DMS 273 (cell line): ENCODE data around the gene LRRC43.

Experiments
- DNase-seq: peaks from one replicate; lab custom pipeline; 2025; ENCODE audit not compliant: unreplicated experiment; lab: John Stamatoyannopoulos, UW

Gene LRRC43, protein sequence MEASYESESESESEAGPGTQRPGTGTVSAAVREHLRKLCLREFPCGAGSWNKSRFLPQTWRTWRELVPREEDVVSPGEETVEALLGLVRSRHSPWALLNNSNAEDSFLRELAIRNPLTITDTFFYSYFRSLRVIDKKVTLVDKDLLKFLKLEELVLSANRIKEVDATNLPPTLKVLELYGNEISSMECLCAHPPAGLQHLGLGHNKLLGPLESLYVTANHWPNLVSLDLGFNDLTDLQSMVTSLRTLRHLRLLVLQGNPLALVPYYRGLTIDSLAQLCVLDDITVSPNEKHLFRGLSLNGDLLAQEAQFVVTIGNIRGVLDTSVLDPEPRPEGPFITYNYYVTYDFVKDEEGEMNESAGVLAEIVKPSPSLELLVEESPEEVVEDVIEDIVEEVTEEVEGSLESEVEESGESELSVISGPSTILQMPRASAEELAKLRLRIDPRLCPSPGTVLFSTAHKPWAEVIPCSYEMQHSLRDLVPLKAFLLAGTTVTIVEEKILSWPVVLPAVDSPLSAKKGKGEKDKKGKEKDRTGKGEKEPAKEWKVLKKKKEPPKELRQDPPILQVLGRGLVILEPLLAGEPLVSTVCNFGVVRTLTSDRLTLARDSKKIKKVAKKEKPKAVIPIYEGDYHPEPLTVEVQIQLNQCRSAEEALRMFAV

DNA sequence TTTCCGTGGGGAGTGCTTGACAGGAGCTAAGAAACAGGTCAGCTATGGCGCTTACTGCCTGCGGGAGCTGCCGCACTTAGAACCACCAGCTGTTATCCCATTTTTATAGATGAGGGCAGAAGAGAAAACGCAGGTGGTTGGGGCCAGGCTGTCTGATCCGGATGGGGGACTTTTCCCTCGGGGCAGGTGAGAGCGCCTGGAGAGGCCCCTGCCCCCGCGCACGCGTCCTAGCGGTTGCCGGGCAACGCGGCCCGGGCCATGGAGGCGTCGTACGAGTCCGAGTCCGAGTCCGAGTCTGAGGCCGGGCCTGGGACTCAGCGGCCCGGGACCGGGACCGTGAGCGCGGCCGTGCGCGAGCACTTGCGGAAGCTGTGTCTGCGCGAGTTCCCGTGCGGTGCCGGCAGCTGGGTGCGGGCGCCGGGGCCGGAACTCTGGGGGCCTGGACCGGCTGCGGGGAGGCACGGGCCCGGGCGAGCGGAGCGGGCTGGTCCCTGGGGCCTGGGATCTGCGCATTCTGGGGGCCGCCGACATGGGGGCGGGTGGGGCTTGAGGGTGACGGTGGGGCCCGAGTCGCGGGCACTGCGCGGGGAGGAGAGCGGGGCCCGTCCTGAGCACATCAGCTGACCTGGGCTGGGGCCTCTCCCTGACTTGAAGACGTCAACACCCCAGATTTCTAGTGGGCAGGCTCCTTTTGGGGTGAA, at the start of gene LRRC43:
TSS of gene LRRC43 (plus strand) at position 237 of the 701 bp plus-strand sequence. CDS start at position 259, 22 bp downstream.
- DNase-seq = peak; percentile 80

DNA sequence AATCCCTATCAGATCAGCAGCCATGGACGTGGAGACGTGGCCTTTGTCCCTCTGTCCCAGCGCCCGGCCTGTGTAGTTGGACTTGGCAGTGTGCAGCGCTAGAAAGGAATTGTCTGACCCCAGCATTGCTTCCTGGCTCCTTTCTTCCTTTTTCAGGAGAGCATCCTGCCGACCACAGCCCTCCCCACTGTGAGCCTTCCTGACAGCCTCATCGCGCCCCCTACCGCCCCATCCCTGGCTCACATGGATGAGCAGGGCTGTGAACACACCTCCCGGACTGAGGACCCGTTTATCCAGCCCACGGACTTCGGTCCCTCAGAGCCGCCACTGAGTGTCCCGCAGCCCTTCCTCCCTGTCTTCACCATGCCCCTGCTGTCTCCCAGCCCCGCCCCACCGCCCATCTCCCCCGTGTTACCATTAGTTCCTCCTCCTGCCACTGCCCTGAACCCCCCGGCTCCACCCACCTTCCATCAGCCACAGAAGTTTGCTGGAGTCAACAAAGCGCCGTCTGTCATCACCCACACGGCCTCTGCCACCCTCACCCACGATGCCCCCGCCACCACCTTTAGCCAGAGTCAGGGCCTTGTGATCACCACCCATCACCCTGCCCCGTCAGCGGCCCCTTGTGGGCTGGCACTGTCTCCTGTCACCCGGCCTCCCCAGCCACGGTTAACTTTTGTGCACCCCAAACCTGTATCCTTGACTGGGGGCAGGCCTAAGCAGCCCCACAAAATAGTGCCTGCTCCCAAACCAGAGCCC, 49.6 kb upstream of the LRRC43 start:
- DNase-seq = no peak

DNA sequence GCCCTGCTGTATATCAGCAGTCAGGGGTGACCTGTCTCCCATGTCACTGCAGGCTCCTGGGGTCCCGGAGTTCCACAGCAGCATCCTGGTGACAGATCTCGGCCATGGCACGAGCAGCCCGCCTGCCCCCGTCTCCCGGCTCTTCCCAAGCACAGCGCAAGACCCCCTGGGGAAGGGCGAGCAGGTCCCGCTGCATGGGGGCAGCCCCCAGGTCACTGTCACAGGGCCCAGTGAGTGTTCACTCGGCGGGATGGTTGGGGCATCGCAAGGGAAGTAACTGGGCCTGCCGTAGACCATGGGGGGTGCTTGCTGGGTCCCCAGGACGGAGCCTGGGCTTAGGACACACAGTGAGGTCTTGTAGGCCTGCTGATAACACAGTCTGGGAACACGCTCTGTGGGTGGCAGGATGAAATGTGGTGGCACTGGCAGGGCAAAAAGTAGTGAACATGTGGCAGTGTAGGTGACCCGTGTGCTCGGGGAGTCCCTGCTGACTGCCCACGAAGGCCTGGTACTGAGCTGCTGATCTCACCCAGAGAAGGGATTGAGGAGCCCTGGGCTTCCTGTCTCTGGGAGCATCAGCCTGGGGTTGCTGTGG, 47.4 kb upstream of the LRRC43 start:
- DNase-seq = no peak

DNA sequence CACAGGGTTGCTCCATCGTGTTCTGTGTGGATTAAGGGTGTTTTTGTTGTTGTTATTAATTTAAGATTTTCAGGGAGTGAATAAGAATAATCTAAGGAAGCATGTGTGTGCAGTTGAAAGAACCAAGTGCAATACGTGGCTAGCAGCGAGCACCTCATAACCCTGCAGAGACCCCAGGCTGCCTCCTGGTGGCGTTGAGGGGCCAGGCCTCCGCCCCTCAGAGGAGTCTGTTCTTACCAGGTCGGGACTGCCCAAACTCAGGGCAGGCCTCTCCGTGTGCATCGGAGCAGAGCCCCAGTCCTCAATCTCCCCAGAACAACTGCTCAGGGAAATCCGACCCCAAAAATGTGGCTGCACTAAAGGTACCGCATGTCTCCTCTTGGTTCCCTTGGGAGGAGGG, 45.7 kb upstream of the LRRC43 start:
- no peak for DNase-seq

DNA sequence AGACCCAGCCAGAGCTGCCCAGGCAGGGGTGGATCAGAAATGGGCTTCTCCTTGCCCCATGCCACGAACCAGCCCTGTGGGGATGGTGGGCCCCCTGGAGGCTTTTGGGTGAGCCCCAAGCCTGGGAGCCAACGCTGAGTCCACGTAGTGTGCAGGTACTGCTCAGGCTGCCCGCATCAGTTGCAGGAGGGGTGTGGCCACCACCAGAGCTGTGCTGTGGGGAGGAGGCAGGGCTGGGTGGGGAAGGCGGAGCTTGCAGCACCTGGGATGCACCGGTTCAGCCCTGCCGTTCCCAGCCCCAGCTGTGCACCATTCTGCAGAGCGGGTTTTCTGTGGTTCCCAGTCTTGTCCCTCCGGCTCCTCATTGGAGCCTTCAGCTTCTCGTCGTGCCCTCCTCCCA, 45.2 kb upstream of the LRRC43 start:
- no peak for DNase-seq

DNA sequence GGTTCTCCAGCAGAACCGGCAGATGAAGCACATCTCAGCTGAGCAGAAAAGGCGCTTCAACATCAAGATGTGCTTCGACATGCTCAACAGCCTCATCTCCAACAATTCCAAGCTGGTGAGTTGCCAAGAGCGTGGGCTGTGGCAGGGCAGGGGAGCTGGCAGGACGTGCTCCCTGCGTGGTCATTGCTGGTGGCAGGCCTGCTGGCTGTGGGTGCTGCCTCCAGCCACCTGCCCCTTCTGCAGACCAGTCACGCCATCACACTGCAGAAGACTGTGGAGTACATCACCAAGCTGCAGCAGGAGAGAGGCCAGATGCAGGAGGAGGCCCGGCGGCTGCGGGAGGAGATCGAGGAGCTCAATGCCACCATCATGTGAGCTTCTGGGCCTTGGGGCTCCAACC, 44.7 kb upstream of the LRRC43 start:
- no peak for DNase-seq

DNA sequence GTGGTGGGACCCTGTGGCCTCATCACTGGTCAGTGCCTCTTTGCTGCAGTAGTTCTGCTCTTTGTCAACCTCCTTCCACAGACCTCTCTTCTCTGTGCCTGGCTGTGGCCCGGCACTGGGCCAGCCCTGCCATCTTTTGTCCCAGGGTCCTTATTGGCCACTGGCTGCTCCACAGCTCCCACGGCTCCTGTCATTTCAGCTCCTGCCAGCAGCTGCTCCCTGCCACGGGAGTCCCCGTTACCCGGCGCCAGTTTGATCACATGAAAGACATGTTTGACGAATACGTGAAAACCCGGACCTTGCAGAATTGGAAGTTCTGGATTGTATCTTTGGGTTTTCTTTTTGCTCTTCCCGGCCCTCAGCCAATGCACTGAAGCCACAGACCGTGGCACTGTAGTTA, 44.3 kb upstream of the LRRC43 start:
- DNase-seq = no peak

DNA sequence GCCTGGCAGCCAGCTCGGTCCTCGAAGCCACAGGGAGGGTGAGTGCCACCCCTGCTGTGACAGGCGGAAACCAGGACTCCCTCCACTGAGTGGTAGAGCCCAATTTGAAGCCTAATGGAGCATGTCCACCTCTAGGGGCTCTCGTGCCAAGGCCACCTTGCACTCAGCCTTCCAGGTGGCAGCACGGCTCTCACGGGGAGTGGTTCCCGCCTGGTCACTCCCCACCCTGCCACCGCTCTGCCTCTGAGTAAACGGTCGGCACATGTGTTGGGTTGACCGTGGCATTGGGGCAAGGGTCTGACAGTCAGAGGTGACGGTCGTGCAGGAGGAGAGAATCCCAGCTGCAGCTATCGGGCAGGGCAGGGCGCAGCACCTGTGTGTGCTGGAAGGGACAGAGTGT, 43.7 kb upstream of the LRRC43 start:
- no peak for DNase-seq

DNA sequence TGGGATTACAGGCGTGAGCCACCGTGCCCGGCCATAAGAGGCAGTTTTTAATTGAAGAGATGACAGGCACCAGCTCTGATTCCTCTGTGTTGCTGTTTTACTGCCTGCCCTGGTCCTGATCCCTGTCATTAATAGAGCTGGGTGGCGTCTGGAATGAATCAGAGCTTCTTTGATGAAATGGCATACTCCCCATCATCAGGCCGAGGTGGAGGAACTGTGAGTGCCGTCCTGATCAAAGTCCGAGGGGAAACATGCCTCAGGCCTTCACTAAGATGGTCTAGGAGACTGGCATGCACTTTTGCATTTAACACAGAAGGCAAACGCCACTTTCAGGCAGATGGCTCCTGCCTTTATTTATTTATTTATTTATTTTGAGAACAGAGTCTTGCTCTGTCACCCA, 43.0 kb upstream of the LRRC43 start:
- no peak for DNase-seq

DNA sequence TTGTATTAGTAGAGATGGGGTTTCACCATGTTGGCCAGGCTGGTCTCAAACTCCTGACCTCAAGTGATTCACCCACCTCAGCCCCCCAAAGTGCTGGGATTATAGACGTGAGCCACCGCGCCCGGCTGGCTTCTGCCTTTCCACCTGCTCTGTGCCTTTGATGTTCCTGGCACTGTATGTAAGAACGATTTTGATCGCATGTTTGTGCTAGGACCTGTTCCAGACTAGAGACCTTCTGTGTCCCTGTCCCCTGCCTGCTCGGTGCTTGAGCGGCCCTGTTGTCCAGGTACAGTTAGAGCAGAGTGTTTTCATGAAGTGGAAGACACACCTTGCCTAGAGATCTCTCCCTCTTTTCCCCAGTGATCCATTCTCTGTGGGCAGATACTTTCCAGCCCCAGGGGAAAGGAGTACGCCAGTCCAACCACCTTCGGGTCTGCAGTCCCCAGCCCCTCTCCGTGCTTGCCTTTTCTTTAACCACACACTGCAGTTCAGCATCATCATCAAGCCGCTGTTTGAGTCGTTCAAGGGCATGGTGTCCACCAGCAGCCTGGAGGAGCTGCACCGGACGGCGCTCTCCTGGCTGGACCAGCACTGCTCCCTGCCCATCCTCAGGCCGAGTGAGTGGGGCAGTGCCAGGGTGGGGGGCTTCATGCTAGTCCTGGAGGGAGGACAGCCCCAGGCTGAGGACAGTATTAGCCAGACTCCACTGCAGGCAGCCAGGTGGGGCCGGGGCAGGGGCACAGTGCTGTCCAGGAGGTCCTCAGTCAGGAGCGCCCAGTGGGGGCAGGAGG, 42.3 kb upstream of the LRRC43 start:
- DNase-seq = no peak

DNA sequence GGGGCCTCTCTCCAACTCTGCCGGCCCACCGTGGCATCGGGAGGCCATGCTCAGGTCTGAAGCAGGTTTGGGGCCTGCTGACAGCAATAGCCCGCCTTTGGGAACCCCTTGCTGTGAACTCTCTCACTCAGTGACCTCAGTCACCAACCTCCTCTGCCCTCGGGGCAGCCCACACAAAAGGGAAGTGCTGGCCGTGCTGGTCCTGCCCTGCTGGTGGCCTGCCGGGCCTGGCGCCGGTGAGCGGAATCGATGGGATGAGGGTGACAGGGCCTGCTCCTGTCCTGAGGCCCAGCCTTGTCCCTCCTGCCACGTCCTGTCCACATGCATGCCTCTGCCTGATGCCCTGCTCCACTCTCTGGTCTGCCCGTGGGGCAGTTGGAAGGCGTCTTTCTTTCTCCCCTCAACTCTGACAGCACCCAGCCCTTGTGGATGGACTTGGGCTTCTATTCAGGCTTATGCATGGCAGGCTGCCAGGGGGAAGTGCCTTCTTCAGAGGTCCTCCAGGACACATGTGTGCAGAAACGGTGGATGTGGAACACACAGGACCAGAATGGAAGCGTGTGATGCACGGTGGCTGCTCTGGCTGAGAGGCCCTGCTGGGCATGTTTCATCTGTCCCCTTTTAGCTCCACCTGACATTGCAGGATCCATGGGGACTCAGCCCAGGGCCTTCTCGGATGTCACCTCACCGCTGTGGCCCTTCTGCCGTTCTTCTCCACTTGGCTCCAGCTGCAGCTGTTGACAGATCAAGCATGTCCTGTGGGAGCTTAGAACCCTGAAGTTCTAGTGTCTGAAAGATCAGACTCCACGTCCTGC, 40.8 kb upstream of the LRRC43 start:
- no peak for DNase-seq

DNA sequence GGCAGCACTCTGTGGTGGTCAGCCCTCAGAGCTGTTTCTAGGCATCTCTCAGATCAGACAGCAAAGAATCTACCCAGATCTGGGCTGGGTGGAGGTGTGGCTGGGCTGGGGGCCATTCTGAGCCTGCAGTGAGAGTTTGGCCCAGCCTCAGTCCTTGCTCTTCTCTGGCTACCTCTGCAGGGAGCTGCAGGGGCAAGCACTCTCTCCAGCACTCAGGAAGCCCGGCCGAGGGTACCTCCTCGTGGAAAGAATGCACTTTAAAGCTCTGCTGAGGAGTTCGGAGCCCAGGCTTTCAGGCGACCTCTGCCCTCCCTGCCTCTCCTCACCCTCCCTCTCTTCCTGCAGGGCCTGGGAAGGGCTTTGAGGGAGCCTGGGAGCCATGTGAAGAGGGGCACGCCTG, 40.1 kb upstream of the LRRC43 start:
- no peak for DNase-seq

DNA sequence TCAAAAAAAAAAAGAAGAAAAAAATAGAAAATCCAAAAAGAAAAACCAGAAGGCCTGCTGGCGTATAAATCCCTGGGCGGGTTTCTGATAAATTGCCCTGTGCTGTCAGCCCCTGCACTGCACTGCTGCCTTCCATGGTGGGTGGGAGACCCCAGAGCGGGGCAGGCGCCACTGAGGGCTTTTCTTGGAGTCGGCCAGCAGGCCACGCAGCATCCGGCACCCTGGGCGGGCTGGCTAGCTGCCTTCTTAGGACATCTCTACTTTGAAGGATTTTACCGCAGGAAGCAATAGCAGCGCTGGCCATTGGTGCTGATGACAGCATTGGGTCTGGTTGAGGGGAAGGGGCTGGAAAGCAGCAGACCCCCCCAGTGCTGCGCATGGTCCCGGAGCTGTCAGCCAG, 38.0 kb upstream of the LRRC43 start:
- no peak for DNase-seq

DNA sequence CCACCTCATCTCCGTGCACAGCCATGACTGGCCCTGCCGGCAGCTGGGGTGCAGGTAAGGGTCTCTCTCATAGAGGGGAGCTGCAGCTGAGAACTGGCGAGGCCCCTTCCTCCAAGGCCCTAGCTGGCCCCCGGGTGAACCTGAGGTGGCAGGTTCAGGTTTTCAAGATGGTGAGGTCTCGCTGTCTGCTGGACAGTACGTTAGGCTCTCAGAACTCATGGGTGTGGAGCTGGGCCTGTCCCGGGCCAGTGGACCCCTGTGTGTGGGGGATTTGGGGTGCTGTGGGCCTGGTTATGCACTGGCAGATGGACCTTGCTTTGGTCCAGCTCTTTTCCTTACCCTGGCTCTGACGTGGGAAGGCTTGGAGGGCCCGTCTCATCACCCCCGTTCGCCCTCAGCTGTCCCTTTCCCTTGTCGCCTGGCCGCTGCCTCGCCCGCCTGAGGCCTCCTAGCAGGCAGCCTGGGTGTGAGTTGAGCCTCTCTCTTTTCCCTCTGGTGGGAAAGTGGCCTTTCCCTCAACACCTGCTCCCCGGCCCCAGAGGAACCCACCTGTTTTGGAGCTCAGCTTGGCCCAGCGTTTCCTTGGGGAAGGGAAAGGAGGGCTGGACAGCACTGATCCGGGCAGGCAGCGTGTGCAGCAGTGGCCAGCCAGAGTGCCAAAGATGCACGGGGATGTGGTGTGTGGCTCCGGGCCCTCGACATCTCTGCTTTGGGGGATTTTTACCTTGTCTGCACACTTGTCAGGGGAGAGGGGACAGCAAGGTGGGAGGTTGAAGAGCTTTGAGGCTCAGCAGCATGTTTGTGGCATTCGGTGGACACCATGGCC, 37.2 kb upstream of the LRRC43 start:
- DNase-seq = no peak

DNA sequence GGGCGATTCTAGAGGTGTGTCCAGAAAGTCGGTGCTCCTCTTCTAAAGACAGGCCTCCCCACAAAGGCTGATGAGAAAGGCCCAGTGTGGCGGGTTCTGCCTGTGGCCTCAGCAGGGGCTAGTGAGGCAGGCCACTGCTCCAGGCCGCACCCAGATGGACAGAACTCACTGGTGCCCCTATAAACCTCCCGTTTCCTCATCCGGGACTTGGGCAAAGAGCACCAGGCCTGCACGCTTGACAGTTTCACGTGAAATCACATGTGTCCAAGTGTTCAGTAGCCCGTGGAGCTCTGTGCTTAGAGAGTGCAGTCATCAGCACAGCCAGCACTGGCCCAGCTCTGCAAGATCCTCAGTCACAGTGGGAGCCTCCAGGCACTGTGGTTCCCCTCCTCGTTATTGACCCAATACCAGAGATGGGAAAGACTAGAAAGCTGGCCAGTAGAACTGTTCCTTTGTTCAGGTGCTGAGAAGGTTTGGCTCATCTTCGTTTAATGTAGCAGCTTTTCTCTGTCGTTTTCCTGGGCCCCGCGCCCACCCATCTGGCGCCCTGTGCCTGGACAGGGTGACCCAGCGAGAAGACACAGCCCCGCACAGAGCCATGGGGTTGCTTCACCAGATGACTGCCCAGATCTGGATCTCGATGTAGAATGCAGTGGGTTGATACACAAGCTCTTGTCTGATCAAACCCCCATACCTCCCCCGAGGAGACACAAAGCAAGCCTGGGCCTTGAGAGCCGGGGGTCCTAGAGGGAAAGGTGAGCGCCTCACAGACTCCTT, 35.2 kb upstream of the LRRC43 start:
- no peak for DNase-seq

DNA sequence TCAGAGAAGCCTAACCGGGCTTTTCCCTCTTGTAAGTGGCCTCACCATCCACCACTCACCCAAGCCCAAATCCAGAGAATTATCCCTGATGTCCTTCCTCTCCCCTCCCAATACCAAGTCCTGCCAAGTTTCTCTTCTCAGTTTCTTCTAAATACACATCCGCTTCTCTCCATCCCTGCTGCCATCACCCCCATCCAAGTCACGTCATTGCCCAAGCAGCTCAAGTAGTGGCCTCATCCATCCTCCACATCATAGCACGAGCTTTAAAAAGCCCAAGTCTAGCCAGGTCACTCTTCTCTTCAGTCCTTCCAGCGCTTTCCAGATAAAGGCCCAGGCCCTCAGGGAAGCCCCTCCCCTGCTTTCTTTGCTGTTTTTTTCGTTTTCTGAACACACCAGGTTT, 34.3 kb upstream of the LRRC43 start:
- DNase-seq = no peak

DNA sequence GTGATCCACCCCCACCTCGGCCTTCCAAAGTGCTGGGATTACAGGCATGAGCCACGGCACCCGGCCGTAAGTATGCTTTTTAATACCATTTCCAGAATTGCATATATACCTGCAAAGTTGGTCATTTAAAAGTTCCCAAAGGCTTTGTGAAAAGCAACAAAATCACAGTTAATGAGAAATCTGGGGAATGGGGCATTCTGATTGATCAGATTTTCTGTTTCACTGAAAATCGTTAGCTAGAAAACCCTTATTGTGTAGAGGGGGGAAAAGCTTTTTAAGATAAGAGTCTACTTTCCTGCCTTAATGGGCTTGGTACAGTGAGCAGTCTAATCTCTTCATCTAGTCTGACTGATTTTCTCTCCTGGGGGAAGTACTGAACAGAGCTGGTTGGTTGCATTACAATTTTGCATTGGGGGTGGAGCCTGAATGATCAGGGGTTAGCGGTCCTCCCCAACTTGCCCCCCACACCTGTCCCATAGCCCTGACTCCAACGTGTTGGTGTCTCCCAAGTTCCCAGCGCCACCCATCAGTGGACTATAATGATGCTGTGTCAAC, 32.7 kb upstream of the LRRC43 start:
- no peak for DNase-seq
